HG02610 (cell line): ENCODE results near the gene FOXP2.
"Not testable (repeated sequence)": the region's sequence is repeated elsewhere in the genome, so short reads cannot be mapped to it uniquely, and the experiment has no call there.

Experiments used
- ATAC-seq: cut with Tn5 transposase; IDR thresholded peaks from one replicate; pipeline ENCODE4 v1.9.1; 2021; ENCODE audit warnings: mild to moderate bottlenecking, moderate library complexity; ENCODE audit not compliant: unreplicated experiment

Gene FOXP2

GRCh38 chr7:114414156-114415063 lies at the start of gene FOXP2:
FOXP2 (plus strand) TSS chr7:114414815; CDS start chr7:114426512, 11,697 bp downstream.
- no peak for ATAC-seq

- ATAC-seq = no peak
Observed at GRCh38 chr7:114365791-114366190, 48.8 kb upstream of the FOXP2 start.

- no peak for ATAC-seq
Observed at GRCh38 chr7:114368492-114368891, 46.1 kb upstream of the FOXP2 start.

GRCh38 chr7:114369294-114369693 lies 45.3 kb upstream of the FOXP2 start:
- ATAC-seq = no peak

GRCh38 chr7:114372619-114373018 lies 42.0 kb upstream of the FOXP2 start:
- no peak for ATAC-seq

GRCh38 chr7:114375907-114376306 lies 38.7 kb upstream of the FOXP2 start:
- ATAC-seq = no peak

- not testable (repeated sequence) for ATAC-seq
Observed at GRCh38 chr7:114383946-114384345, 30.7 kb upstream of the FOXP2 start.

- not testable (repeated sequence) for ATAC-seq
Observed at GRCh38 chr7:114384346-114384745, 30.3 kb upstream of the FOXP2 start.

- ATAC-seq = no peak
Observed at GRCh38 chr7:114388021-114388420, 26.6 kb upstream of the FOXP2 start.

GRCh38 chr7:114392686-114393085 lies 21.9 kb upstream of the FOXP2 start:
- no peak for ATAC-seq

GRCh38 chr7:114402876-114403635 lies 11.6 kb upstream of the FOXP2 start:
- no peak for ATAC-seq

- ATAC-seq = peak; percentile 64
Observed at GRCh38 chr7:114405427-114405826, 9.2 kb upstream of the FOXP2 start.

GRCh38 chr7:114409750-114410149 lies 4.9 kb upstream of the FOXP2 start:
- no peak for ATAC-seq

GRCh38 chr7:114412548-114412947 lies 2.1 kb upstream of the FOXP2 start:
- ATAC-seq = no peak

GRCh38 chr7:114413761-114414155 lies 857 bp upstream of the FOXP2 start:
- ATAC-seq = no peak

GRCh38 chr7:114415064-114415989 lies 712 bp downstream of the FOXP2 start:
- ATAC-seq = no peak

GRCh38 chr7:114416129-114416990 lies 1.7 kb downstream of the FOXP2 start:
- no peak for ATAC-seq

GRCh38 chr7:114417290-114417689 lies 2.7 kb downstream of the FOXP2 start:
- no peak for ATAC-seq

- ATAC-seq = no peak
Observed at GRCh38 chr7:114418117-114418516, 3.5 kb downstream of the FOXP2 start.
